Uterus (tissue), 4 donors: ENCODE measurements around the gene ALOX12. TPM values are rescaled to one million over a fixed set of nuclear protein-coding genes. Genes with fewer than 3 reads are reported as not detected.

Source experiments
- DNase-seq, 2 donors: peaks; one replicate each; pipeline ENCODE4 v3.0.0-alpha.2; 2019 to 2020
- H3K27ac ChIP-seq, 2 donors: fragments of 200-600 bp; sonication (generic); 1 replicate in 1 of 2; 2 replicates in 1 of 2; pipeline ENCODE4 v1.5.1; 2016 to 2018
- H3K27me3 ChIP-seq, 2 donors: fragments of 200-600 bp; sonication (generic); one replicate each; pipeline ENCODE4 v1.5.1; 2018 to 2019; ENCODE audit warnings: control low read depth in 1 of 2
- H3K36me3 ChIP-seq, 2 donors: fragments of 200-600 bp; sonication (generic); one replicate each; pipeline ENCODE4 v1.5.1; 2019; ENCODE audit warnings: control low read depth in 1 of 2
- H3K4me1 ChIP-seq, 2 donors: fragments of 200-600 bp; sonication (generic); one replicate each; pipeline ENCODE4 v1.5.1; 2018 to 2019; ENCODE audit warnings: control low read depth in 1 of 2
- H3K4me3 ChIP-seq, 2 donors: fragments of 200-600 bp; sonication (generic); 1 replicate in 1 of 2; 2 replicates in 1 of 2; pipeline ENCODE4 v1.5.1; 2018 to 2019; ENCODE audit warnings: mild to moderate bottlenecking in 1 of 2
- H3K9me3 ChIP-seq, 2 donors: fragments of 200-600 bp; sonication (generic); one replicate each; pipeline ENCODE4 v1.5.1; 2019; ENCODE audit warnings: control low read depth in 1 of 2
- CTCF ChIP-seq, 4 experiments: fragments of 200-600 bp in 2 of 4; fragments of 450-650 bp in 2 of 4; sonication (generic) in 2 of 4; IDR thresholded peaks; one replicate each; pipeline ENCODE4 v1.5.1; 2016 to 2019; ENCODE audit warnings: antibody characterized with exemption in 4 of 4, mild to moderate bottlenecking in 2 of 4, moderate library complexity in 1 of 4
- POLR2A ChIP-seq, 2 donors: fragments of 450-650 bp; IDR thresholded peaks; one replicate each; pipeline ENCODE4 v1.6.1; 2016; ENCODE audit warnings: antibody characterized with exemption in 2 of 2, mild to moderate bottlenecking in 1 of 2, moderate library complexity in 1 of 2
- intact Hi-C: fragments of 100-400 bp; cut with DNase I; formaldehyde crosslinking; loops from one replicate; pipeline ENCODE4 v1.15.1; 2023; ENCODE audit warnings: low total_unique reads
- total RNA-seq, 4 donors: library from RNA; depleted of rRNA in 3 of 4; stranded (reverse); fragments of >200 nt in 3 of 4; gene quantifications; one replicate each; pipeline versions ENCODE4 v1.1.0 to v1.2.4, GENCODE V29; 2014 to 2023
- donor health status: DM: yes; HTN: yes; CAD: no.

Gene ALOX12
- total RNA-seq, 4 donors from 2014 or later: 0.14 to 0.34 TPM; not detected in 2

GRCh38 chr17:6996256-6997011 lies 585 bp downstream of the ALOX12 start:
- DNase-seq: no peak
- no peak overlapping the region for H3K27ac ChIP-seq
- intact Hi-C loops: no loop called here
- H3K4me1 ChIP-seq: peaks cover 0 to 5% of the 10 kb centered on the region in 2 donors
- no peaks in the 10 kb centered on the region for H3K36me3 ChIP-seq
- no peaks in the 10 kb centered on the region for H3K9me3 ChIP-seq
- TF ChIP-seq CTCF (IDR thresholded peaks at IDR 0.05): no peak
- no peak for TF ChIP-seq POLR2A (IDR thresholded peaks at IDR 0.05)
- no peaks in the 10 kb centered on the region for H3K27me3 ChIP-seq
- peak overlapping the region in 1 of 2 donors; percentile 11 for H3K4me3 ChIP-seq

GRCh38 chr17:6997171-6997570 lies 1.3 kb downstream of the ALOX12 start:
- DNase-seq: no peak
- peaks cover 0 to 5% of the 10 kb centered on the region in 2 donors for H3K4me1 ChIP-seq
- no peak overlapping the region for H3K4me3 ChIP-seq
- TF ChIP-seq POLR2A (IDR thresholded peaks at IDR 0.05): no peak
- no peak for TF ChIP-seq CTCF (IDR thresholded peaks at IDR 0.05)
- no peaks in the 10 kb centered on the region for H3K27me3 ChIP-seq
- no peaks in the 10 kb centered on the region for H3K36me3 ChIP-seq
- H3K9me3 ChIP-seq: no peaks in the 10 kb centered on the region
- intact Hi-C loops: no loop called here
- H3K27ac ChIP-seq: no peak overlapping the region

GRCh38 chr17:6998855-6999508 lies 3.1 kb downstream of the ALOX12 start:
- no peak overlapping the region for H3K4me3 ChIP-seq
- H3K27me3 ChIP-seq: no peaks in the 10 kb centered on the region
- no peak for DNase-seq
- intact Hi-C loops: no loop called here
- no peaks in the 10 kb centered on the region for H3K9me3 ChIP-seq
- TF ChIP-seq POLR2A (IDR thresholded peaks at IDR 0.05) (no peak), CTCF (IDR thresholded peaks at IDR 0.05) (no peak)
- H3K27ac ChIP-seq: no peak overlapping the region
- peaks cover 0 to 5% of the 10 kb centered on the region in 2 donors for H3K4me1 ChIP-seq
- no peaks in the 10 kb centered on the region for H3K36me3 ChIP-seq

- Histone ChIP-seq H3K4me3 (no peak overlapping the region), H3K4me1 (no peaks in the 10 kb centered on the region), H3K9me3 (no peaks in the 10 kb centered on the region), H3K36me3 (no peaks in the 10 kb centered on the region), H3K27ac (no peak overlapping the region), H3K27me3 (no peaks in the 10 kb centered on the region)
- no peak for DNase-seq
- intact Hi-C loops: loop anchor here (10.0 kb wide), 1 partner anchor 87 kb away; no protein-coding TSS in a partner anchor
- TF ChIP-seq POLR2A (IDR thresholded peaks at IDR 0.05) (no peak), CTCF (IDR thresholded peaks at IDR 0.05) (no peak)
Observed at GRCh38 chr17:7001318-7001961, 5.6 kb downstream of the ALOX12 start.
